ENCODE data around the gene CWC27. TPM values are rescaled to one million over a fixed set of nuclear protein-coding genes. Genes with fewer than 3 reads are reported as not detected.

The CWC27 gene
- total RNA-seq, 1 donor from 2014 or later = 16.3 TPM

- intact Hi-C loops (cut with DNase I) = no loop called here
- H3K27me3 ChIP-seq = no peaks in the 10 kb centered on the region
- ATAC-seq = no peak
- H3K4me1 ChIP-seq = no peaks in the 10 kb centered on the region
- TF ChIP-seq CTCF (IDR thresholded peaks at IDR 0.05) = no peak
- no peak for DNase-seq
- no peak overlapping the region for H3K4me3 ChIP-seq
- peaks cover 9% of the 10 kb centered on the region for H3K36me3 ChIP-seq
- H3K27ac ChIP-seq = no peak overlapping the region
- no peaks in the 10 kb centered on the region for H3K9me3 ChIP-seq
These were observed 23.8 kb upstream of the CWC27 start for GRCh38 chr5:64744914-64745313.

- ATAC-seq (no peak), DNase-seq (no peak)
- Histone ChIP-seq H3K27me3 (no peaks in the 10 kb centered on the region), H3K36me3 (no peaks in the 10 kb centered on the region), H3K27ac (no peak overlapping the region), H3K4me1 (no peaks in the 10 kb centered on the region), H3K9me3 (no peaks in the 10 kb centered on the region), H3K4me3 (no peak overlapping the region)
- intact Hi-C loops (cut with DNase I) = no loop called here
- no peak for TF ChIP-seq CTCF (IDR thresholded peaks at IDR 0.05)
These were observed 22.3 kb upstream of the CWC27 start for GRCh38 chr5:64746446-64746845.

- intact Hi-C loops (cut with DNase I) = no loop called here
- no peak for TF ChIP-seq CTCF (IDR thresholded peaks at IDR 0.05)
- peaks cover 15% of the 10 kb centered on the region for H3K36me3 ChIP-seq
These were observed 19.3 kb upstream of the CWC27 start for GRCh38 chr5:64749385-64749784.

GRCh38 chr5:64754066-64754465, 14.7 kb upstream of the CWC27 start:
- no peak for TF ChIP-seq CTCF (IDR thresholded peaks at IDR 0.05)
- intact Hi-C loops (cut with DNase I) = no loop called here
- H3K27ac ChIP-seq = no peak overlapping the region
- DNase-seq = no peak
- H3K4me3 ChIP-seq = no peak overlapping the region
- H3K36me3 ChIP-seq = peaks cover 16% of the 10 kb centered on the region
- no peaks in the 10 kb centered on the region for H3K27me3 ChIP-seq
- H3K4me1 ChIP-seq = no peaks in the 10 kb centered on the region
- no peaks in the 10 kb centered on the region for H3K9me3 ChIP-seq
- no peak for ATAC-seq

More at GRCh38 chr5:64749385-64749784, 19.3 kb upstream of the CWC27 start:
- Histone ChIP-seq H3K4me1 (no peaks in the 10 kb centered on the region), H3K9me3 (no peaks in the 10 kb centered on the region), H3K27me3 (no peaks in the 10 kb centered on the region), H3K27ac (no peak overlapping the region), H3K4me3 (no peak overlapping the region)
- no peak for DNase-seq
- ATAC-seq = no peak

- no peak for TF ChIP-seq CTCF (IDR thresholded peaks at IDR 0.05)
- intact Hi-C loops (cut with DNase I) = no loop called here
- H3K4me1 ChIP-seq = no peaks in the 10 kb centered on the region
These were observed 9.8 kb upstream of the CWC27 start for GRCh38 chr5:64758901-64759300.

More at GRCh38 chr5:64758901-64759300, 9.8 kb upstream of the CWC27 start:
- Histone ChIP-seq H3K27me3 (no peaks in the 10 kb centered on the region), H3K9me3 (no peaks in the 10 kb centered on the region), H3K27ac (no peak overlapping the region), H3K36me3 (peaks cover 14% of the 10 kb centered on the region), H3K4me3 (no peak overlapping the region)
- DNase-seq (no peak), ATAC-seq (no peak)
